ENCODE data around the gene SUPT20H.
"Not testable (repeated sequence)": the region's sequence is repeated elsewhere in the genome, so short reads cannot be mapped to it uniquely, and the experiment has no call there.

Gene SUPT20H

GRCh38 chr13:37068962-37069361 is 9.5 kb upstream of the SUPT20H start:
- DNase-seq = peak; percentile 18

GRCh38 chr13:37067874-37068273 is 8.4 kb upstream of the SUPT20H start:
- DNase-seq = no peak

- peak; percentile 26 for DNase-seq
Observed at GRCh38 chr13:37065890-37066526, 6.5 kb upstream of the SUPT20H start.

- no peak for DNase-seq
Observed at GRCh38 chr13:37059848-37060192, 332 bp upstream of the SUPT20H start.

- not testable (repeated sequence) for DNase-seq
Observed at GRCh38 chr13:37056228-37056627, 3.3 kb downstream of the SUPT20H start.

- not testable (repeated sequence) for DNase-seq
Observed at GRCh38 chr13:37053111-37053510, 6.4 kb downstream of the SUPT20H start.

- DNase-seq = no peak
Observed at GRCh38 chr13:37049810-37050209, 9.7 kb downstream of the SUPT20H start.

- DNase-seq = no peak
Observed at GRCh38 chr13:37047846-37048245, 11.6 kb downstream of the SUPT20H start.

GRCh38 chr13:37047032-37047431 is 12.5 kb downstream of the SUPT20H start:
- DNase-seq = no peak

GRCh38 chr13:37046062-37046461 is 13.4 kb downstream of the SUPT20H start:
- no peak for DNase-seq

- no peak for DNase-seq
Observed at GRCh38 chr13:37040789-37041188, 18.7 kb downstream of the SUPT20H start.

- DNase-seq = peak; percentile 6
Observed at GRCh38 chr13:37039896-37040295, 19.6 kb downstream of the SUPT20H start.

GRCh38 chr13:37037241-37037640 is 22.2 kb downstream of the SUPT20H start:
- no peak for DNase-seq

- DNase-seq = no peak
Observed at GRCh38 chr13:37029617-37030016, 29.9 kb downstream of the SUPT20H start.

- DNase-seq = no peak
Observed at GRCh38 chr13:37027639-37028038, 31.8 kb downstream of the SUPT20H start.

- no peak for DNase-seq
Observed at GRCh38 chr13:37026771-37027170, 32.7 kb downstream of the SUPT20H start.

GRCh38 chr13:37023871-37024270 is 35.6 kb downstream of the SUPT20H start:
- no peak for DNase-seq

GRCh38 chr13:37014609-37015008 is 44.9 kb downstream of the SUPT20H start:
- DNase-seq = no peak

GRCh38 chr13:37011788-37012187 is 47.7 kb downstream of the SUPT20H start:
- DNase-seq = no peak

- no peak for DNase-seq
Observed at GRCh38 chr13:37011002-37011401, 48.5 kb downstream of the SUPT20H start.

GRCh38 chr13:37010424-37010823 is 49.1 kb downstream of the SUPT20H start:
- DNase-seq = no peak

GRCh38 chr13:37009692-37010091 is 49.8 kb downstream of the SUPT20H start:
- DNase-seq = no peak

- peak; percentile 21 for DNase-seq
Observed at GRCh38 chr13:37001921-37002250, 57.6 kb downstream of the SUPT20H start.

- peak; percentile 96 for DNase-seq
Observed at GRCh38 chr13:36999054-36999714, 60.3 kb downstream of the SUPT20H start, which contains the start of gene ALG5. Gene ALG5 (minus strand): TSS chr13:36999340. CDS start chr13:36999300, 40 bp downstream.

GRCh38 chr13:36998624-36999041 is 60.9 kb downstream of the SUPT20H start:
- peak; percentile 59 for DNase-seq
